ENCODE data around the gene PRUNE2.

DNA sequence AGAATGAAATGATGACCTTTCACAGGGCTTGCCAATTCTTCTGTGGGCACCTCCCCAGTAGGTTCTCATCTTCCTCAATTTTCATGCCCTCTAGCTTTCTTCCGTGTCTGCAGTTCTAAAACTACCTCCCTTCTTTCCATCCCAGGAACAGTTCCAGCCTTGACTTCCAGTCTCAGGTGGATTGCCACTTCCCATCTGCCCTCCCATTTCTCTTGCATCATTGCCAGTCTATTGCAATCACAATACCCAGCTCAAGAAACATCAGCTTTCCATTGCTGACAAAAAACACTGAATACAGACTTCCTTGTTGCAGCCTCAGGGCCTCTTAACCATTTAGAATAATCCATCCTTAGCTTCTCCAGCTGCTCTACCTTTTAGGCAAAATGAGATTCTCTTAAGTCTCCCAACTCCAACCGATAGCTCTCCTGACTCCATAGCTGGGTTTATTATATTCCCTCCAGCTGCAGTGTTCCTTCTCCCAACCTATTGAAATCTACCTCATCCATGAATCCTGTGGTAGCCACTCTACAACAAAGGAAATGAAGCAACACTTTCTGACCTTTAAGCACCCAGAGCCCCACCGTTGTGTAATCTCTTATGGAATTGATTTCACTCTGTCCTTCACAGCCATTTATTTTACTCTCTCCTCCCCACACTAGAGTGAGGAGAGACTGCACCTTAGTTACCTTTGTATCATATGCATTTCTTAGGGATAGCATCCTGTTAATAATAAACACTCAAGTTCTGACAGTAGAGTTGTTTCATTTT is 217.3 kb downstream of the PRUNE2 start:
- TF ChIP-seq, protein P1, sequence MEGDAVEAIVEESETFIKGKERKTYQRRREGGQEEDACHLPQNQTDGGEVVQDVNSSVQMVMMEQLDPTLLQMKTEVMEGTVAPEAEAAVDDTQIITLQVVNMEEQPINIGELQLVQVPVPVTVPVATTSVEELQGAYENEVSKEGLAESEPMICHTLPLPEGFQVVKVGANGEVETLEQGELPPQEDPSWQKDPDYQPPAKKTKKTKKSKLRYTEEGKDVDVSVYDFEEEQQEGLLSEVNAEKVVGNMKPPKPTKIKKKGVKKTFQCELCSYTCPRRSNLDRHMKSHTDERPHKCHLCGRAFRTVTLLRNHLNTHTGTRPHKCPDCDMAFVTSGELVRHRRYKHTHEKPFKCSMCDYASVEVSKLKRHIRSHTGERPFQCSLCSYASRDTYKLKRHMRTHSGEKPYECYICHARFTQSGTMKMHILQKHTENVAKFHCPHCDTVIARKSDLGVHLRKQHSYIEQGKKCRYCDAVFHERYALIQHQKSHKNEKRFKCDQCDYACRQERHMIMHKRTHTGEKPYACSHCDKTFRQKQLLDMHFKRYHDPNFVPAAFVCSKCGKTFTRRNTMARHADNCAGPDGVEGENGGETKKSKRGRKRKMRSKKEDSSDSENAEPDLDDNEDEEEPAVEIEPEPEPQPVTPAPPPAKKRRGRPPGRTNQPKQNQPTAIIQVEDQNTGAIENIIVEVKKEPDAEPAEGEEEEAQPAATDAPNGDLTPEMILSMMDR (IDR thresholded peaks at IDR 0.05): no peak
- TF ChIP-seq POLR2A (IDR thresholded peaks at IDR 0.05): no peak

All from lower leg skin (tissue), 3 donors.